DMS153 treated with DMSO at 0.1 percent for 48 hours (cell line): ENCODE data around the gene GXYLT2.

Experiments
- DNase-seq: peaks from one replicate; lab custom pipeline; 2025; ENCODE audit not compliant: unreplicated experiment; lab: John Stamatoyannopoulos, UW

The GXYLT2 gene

DNA sequence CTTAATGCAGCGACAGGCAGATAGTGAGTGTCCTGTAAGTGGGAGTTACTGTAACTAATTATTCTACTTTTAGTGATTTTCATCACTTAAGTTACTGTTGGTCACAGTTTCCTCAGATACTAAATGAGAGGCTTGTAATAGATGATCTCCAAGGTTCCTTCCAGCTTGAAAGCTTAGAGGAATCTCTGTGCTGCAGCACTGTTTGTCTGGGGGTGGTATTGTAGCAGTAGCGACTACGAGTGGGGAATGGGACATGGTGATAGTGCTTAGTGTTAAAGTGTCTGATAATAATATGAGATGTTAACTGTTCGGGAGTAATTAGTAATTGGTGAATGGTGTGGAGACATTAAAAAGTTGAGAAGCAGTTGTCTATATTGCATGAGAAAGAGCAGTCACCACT is 121.2 kb downstream of the GXYLT2 start:
- DNase-seq = no peak

DNA sequence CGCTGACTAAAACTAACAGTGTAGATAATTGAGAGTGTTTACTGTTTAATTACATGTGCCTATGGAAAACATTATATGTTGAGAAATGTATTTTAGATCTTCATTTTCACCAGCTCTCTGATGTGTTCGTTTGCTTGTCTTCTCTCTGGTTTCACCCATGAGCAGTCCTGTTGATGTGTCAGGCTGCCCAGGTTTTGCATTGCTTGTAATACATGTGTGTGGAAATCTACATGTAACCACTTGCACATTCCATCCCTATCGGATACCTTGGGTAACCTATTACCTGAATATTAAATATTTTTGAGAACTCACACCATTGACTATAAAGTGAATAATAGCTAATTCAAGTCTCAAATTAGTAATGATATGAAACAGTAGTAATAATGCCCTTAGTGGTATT is 121.9 kb downstream of the GXYLT2 start:
- no peak for DNase-seq

- DNase-seq = no peak
Measured at GRCh38 chr3:73010158-73010557, 122.3 kb downstream of the GXYLT2 start.

DNA sequence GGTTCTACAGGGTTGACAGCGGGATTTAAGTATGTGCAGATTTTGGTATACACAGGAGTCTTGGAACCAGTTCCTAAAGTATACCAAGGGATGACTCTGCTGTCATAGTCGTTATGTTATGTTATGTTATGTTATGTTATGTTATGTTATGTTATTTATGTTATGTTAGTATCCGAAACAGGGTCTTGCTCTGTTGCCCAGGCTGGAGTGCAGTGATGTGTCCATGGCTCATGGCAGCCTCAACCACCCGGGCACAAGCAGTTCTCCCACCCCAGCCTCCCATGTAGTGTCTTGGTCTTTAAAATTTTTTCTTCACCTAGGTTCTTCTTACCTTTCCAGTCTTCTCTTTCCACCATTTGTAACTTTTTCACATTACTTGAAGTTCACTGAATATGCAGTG is 130.5 kb downstream of the GXYLT2 start:
- DNase-seq = no peak

DNA sequence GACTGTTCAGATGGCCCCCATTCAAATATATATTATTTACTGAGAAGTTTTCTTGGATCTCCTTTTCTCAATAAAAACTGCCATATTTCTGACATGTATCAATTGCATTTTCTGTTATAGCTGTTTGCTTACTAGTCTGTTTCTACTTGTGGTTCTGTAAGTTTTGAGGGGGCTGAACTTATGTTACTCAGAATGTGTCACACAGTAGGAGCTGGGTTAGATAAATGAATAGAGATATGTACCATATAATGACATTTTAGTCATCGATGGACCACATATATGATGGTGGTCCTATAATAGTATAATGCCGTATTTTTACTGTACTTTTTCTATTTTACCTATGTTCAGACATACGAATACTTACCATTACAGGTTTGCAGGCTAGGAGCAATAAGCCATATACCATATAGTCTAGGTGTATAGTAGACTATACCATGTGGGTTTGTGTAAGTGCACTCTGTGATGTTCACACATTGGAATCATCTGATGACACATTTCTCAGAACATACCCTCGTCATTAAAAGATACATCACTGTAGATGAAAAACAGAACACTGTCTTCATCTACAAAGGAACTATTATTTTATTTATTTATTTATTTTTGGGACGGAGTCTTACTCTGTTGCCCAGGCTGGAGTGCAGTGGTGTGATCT is 131.1 kb downstream of the GXYLT2 start:
- DNase-seq = no peak

DNA sequence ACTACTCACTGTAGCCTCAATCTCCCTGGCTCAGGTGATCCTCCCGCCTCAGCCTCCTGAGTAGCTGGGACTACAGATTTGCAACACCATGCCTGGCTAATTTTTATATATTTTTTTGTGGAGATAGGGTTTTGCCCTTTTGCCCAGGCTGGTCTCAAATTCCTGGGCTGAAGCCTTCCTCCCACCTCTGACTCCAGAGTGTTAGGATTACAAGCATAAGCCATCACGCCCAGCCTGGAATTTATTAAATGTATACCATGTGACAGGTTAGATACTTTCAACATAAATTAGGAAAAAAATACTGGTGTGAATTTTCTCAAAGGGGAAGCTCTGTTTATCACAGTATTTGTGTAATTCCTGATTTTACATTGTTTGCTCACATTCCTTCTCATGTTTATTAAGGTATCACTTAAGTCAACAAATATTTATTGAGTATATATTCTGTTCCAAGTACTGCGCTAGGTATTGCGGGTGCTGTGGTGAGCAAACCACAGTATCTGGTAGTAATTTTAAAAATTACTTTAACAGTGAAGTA is 133.5 kb downstream of the GXYLT2 start:
- DNase-seq = no peak

GRCh38 chr3:73024836-73025235 is 137.0 kb downstream of the GXYLT2 start:
- DNase-seq = no peak

DNA sequence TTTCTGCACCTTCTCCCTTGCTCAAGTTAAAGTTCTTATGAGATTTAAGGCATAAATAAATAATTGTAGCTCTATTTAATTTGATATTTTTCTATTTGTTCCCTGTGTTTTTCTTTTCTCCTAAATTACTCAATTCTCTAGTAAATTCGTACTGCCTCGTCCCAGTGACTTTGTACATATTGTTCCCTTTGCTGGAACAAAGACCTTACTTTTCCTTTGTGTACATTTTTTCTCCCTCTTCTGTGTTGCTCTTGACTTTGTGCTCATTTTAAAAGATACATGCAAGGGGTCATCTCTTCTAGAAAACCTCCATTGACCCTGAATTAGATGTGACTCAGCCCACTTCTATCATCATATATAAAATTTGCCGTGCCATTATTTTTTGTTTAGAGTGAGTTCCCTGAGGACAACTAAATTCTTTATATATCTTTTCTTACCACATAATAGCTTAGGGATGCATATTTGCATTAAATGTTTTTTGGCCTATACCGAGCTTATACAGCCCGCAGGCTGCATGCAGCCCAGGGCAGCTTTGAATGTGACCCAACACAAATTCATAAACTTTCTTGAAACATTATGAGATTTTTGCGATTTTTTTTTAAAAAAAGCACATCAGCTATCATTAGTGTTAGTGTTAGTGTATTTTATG is 138.4 kb downstream of the GXYLT2 start:
- no peak for DNase-seq
